PC-3 (cell line): ENCODE measurements around the gene PTPRN2.

Source experiments
- EZH2 ChIP-seq: fragments of 300-600 bp; sonication (generic); IDR thresholded peaks from one replicate; pipeline ENCODE4 v1.6.1; 2017; ENCODE audit warnings: antibody characterized with exemption, mild to moderate bottlenecking, low read length; ENCODE audit not compliant: unreplicated experiment
- EZH2phosphoT487 ChIP-seq: fragments of 300-600 bp; sonication (generic); IDR thresholded peaks from 2 replicates; pipeline ENCODE4 v1.6.1; 2018; ENCODE audit warnings: mild to moderate bottlenecking, antibody characterized with exemption, low read length, borderline replicate concordance
- TF ChIP-seq, protein P1 (sequence below): fragments of 300-600 bp; sonication (generic); conservative IDR thresholded peaks from 2 replicates; pipeline ENCODE4 v1.5.1; 2017; ENCODE audit warnings: antibody characterized with exemption, low read depth, mild to moderate bottlenecking, low read length

DNA sequence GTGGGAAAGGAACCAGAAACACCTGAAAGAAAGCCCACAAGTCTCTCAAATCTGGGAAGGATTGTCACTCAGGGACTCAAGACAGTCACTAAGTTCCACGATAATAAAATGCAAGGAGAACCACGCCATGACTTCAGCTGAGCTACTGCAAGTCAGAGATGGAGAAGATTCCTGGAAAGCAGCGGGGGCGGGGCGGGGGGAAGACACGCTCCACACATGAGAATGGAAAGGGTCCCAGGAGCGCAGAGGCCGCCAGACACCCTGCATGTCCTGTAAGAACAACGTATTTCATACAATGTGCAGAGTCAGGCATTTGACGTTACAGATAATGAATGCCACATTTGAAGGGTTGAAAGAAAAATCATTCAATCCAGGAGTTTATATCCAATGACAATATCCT is 448.1 kb downstream of the PTPRN2 start:
- TF ChIP-seq, protein P1, sequence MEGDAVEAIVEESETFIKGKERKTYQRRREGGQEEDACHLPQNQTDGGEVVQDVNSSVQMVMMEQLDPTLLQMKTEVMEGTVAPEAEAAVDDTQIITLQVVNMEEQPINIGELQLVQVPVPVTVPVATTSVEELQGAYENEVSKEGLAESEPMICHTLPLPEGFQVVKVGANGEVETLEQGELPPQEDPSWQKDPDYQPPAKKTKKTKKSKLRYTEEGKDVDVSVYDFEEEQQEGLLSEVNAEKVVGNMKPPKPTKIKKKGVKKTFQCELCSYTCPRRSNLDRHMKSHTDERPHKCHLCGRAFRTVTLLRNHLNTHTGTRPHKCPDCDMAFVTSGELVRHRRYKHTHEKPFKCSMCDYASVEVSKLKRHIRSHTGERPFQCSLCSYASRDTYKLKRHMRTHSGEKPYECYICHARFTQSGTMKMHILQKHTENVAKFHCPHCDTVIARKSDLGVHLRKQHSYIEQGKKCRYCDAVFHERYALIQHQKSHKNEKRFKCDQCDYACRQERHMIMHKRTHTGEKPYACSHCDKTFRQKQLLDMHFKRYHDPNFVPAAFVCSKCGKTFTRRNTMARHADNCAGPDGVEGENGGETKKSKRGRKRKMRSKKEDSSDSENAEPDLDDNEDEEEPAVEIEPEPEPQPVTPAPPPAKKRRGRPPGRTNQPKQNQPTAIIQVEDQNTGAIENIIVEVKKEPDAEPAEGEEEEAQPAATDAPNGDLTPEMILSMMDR, result no peak
- no peak for TF ChIP-seq EZH2
- no peak for TF ChIP-seq EZH2phosphoT487
